ENCODE data around the gene ZNF740. TPM values are rescaled to one million over a fixed set of nuclear protein-coding genes. Genes with fewer than 3 reads are reported as not detected.

The ZNF740 gene
- polyA plus RNA-seq, 1 donor (not counting 4 experiments of a cell fraction or from before 2014, with no cell fraction given) = 11.8 TPM

GRCh38 chr12:53225635-53226424 lies 45.3 kb downstream of the ZNF740 start:
- H3K4me1 ChIP-seq (ENCODE audit: control insufficient read depth, extremely low read depth, insufficient read depth, low read length) = peaks cover 60% of the 10 kb centered on the region
- dilution Hi-C loops (cut with MboI; ENCODE audit: extremely low pct_ligation_motif_present, low sequenced_read_pairs) = no loop called here

GRCh38 chr12:53226815-53227214 lies 46.3 kb downstream of the ZNF740 start:
- no peak for DNase-seq (ENCODE audit: low read depth, low spot score)
- dilution Hi-C loops (cut with MboI; ENCODE audit: extremely low pct_ligation_motif_present, low sequenced_read_pairs) = no loop called here
- no peak for TF ChIP-seq CTCF (optimal IDR thresholded peaks at IDR 0.05 in 1 of 3, IDR thresholded peaks at IDR 0.05 in 1 of 3, conservative IDR thresholded peaks at IDR 0.05 in 1 of 3; ENCODE audit: extremely low read depth in 1 of 3, insufficient read depth in 2 of 3, low read length in 3 of 3)
- no peak for TF ChIP-seq EZH2 (IDR thresholded peaks at IDR 0.05; ENCODE audit: low read length)
- no peak overlapping the region for H3K4me2 ChIP-seq (ENCODE audit: control insufficient read depth, extremely low read depth, insufficient read depth, low read depth, low read length)
- no peak overlapping the region for H3K4me3 ChIP-seq (ENCODE audit: control insufficient read depth in 2 of 3, extremely low read depth in 1 of 3, insufficient read depth in 2 of 3, low read depth in 1 of 3, low read length in 3 of 3)
- H3K4me1 ChIP-seq (ENCODE audit: control insufficient read depth, extremely low read depth, insufficient read depth, low read length) = peaks cover 63% of the 10 kb centered on the region
- no peaks in the 10 kb centered on the region for H3K27me3 ChIP-seq (ENCODE audit: control insufficient read depth, extremely low read depth, insufficient read depth, low read length)
- peaks cover 3 to 6% of the 10 kb centered on the region in 2 experiments for H3K36me3 ChIP-seq (ENCODE audit: control insufficient read depth in 2 of 2, extremely low read depth in 1 of 2, insufficient read depth in 2 of 2, low read length in 2 of 2)
- H3K79me2 ChIP-seq (ENCODE audit: control insufficient read depth, insufficient read depth, low read length) = peaks cover 8% of the 10 kb centered on the region
- no peak overlapping the region for H2AFZ ChIP-seq (ENCODE audit: control insufficient read depth, low read length)
- H4K20me1 ChIP-seq (ENCODE audit: control insufficient read depth, extremely low read depth, insufficient read depth, low read length) = no peaks in the 10 kb centered on the region
- H3K9me1 ChIP-seq (ENCODE audit: control insufficient read depth, extremely low read depth, insufficient read depth, low read length) = no peaks in the 10 kb centered on the region
- H3K27ac ChIP-seq (ENCODE audit: control insufficient read depth, insufficient read depth, low read length) = no peak overlapping the region
- no peaks in the 10 kb centered on the region for H3K9me3 ChIP-seq (ENCODE audit: control insufficient read depth, low read depth, low read length)
- no peak for FAIRE-seq
- no peak overlapping the region for H3K9ac ChIP-seq (ENCODE audit: control insufficient read depth, extremely low read depth, insufficient read depth, low read length)

More at GRCh38 chr12:53225635-53226424, 45.3 kb downstream of the ZNF740 start:
- Histone ChIP-seq H3K9ac (ENCODE audit: control insufficient read depth, extremely low read depth, insufficient read depth, low read length) (peak overlapping the region; percentile 0), H3K79me2 (ENCODE audit: control insufficient read depth, insufficient read depth, low read length) (peaks cover 3% of the 10 kb centered on the region), H3K36me3 (ENCODE audit: control insufficient read depth in 2 of 2, extremely low read depth in 1 of 2, insufficient read depth in 2 of 2, low read length in 2 of 2) (peaks cover 3 to 6% of the 10 kb centered on the region in 2 experiments), H3K27ac (ENCODE audit: control insufficient read depth, insufficient read depth, low read length) (peak overlapping the region; percentile 93), H3K9me3 (ENCODE audit: control insufficient read depth, low read depth, low read length) (no peaks in the 10 kb centered on the region), H4K20me1 (ENCODE audit: control insufficient read depth, extremely low read depth, insufficient read depth, low read length) (no peaks in the 10 kb centered on the region), H3K4me2 (ENCODE audit: control insufficient read depth, extremely low read depth, insufficient read depth, low read depth, low read length) (peak overlapping the region; percentile 83), H2AFZ (ENCODE audit: control insufficient read depth, low read length) (no peak overlapping the region), H3K27me3 (ENCODE audit: control insufficient read depth, extremely low read depth, insufficient read depth, low read length) (no peaks in the 10 kb centered on the region), H3K9me1 (ENCODE audit: control insufficient read depth, extremely low read depth, insufficient read depth, low read length) (no peaks in the 10 kb centered on the region), H3K4me3 (ENCODE audit: control insufficient read depth in 2 of 3, extremely low read depth in 1 of 3, insufficient read depth in 2 of 3, low read depth in 1 of 3, low read length in 3 of 3) (peak overlapping the region in 1 of 3 experiments; percentile 6)
- no peak for DNase-seq (ENCODE audit: low read depth, low spot score)
- TF ChIP-seq CTCF (optimal IDR thresholded peaks at IDR 0.05 in 1 of 3, IDR thresholded peaks at IDR 0.05 in 1 of 3, conservative IDR thresholded peaks at IDR 0.05 in 1 of 3; ENCODE audit: extremely low read depth in 1 of 3, insufficient read depth in 2 of 3, low read length in 3 of 3) (peak in 1 of 3 experiments; percentile 6), EZH2 (IDR thresholded peaks at IDR 0.05; ENCODE audit: low read length) (no peak)
- FAIRE-seq = peak; percentile 85
